GM10266 (cell line): ENCODE results near the gene EFNA4.
A peak's percentile ranks its signal among the peaks of the same experiment; 100 is the strongest.

Source experiments
- DNase-seq: peaks from one replicate; pipeline ENCODE4 v3.0.0; 2012; ENCODE audit errors: extremely low spot score
- TF ChIP-seq, protein P1 (sequence below): IDR thresholded peaks from 2 replicates; pipeline ENCODE4 v1.5.1; 2012; ENCODE audit warnings: mild to moderate bottlenecking, low read depth; ENCODE audit not compliant: control insufficient read depth, insufficient read depth; ENCODE audit errors: missing control alignments

Gene EFNA4

DNA sequence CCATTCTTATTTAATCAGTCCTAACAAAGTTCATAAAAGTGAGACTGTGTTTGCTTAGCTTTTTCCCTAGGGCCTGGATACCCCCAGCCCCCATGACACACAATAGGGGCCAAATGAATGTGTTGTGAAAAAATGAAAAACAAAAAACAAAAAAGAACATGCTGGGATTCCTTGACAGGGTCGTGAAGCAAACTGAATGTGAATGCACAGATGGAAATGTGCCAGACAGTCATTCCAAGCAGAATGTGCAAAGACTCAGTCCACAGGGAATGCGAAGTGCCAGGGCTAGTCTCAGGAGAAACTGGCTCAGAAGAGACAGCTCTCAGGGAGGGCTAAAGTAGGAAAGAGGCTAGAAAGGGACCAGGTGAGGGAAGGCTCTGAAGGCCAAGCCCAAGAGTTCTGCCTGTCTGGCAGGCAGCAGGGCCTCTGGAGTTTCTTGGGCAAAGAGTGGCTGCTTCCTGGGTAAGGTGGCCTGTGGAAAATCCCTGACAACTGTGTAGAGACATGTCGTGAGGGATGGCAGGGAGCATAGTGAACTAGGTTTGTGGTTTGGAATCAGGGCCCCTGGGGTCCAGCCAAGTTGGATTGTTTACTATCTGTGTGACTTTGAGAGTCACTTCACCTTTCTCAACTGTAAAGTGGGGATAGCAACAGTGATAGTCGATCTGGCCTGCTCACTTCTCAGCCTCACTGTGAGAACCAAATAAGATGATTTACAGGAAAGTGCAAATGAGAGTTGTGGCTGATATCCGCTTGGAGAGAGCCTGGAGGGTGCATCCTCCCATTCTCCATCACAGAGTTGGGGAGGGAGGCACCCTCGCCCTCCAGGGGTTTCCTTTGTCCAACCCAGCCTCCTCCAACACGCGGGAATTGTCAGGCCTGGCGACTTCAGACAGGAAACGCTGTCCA lies 13.6 kb upstream of the EFNA4 start:
- no peak for DNase-seq
- TF ChIP-seq, protein P1, sequence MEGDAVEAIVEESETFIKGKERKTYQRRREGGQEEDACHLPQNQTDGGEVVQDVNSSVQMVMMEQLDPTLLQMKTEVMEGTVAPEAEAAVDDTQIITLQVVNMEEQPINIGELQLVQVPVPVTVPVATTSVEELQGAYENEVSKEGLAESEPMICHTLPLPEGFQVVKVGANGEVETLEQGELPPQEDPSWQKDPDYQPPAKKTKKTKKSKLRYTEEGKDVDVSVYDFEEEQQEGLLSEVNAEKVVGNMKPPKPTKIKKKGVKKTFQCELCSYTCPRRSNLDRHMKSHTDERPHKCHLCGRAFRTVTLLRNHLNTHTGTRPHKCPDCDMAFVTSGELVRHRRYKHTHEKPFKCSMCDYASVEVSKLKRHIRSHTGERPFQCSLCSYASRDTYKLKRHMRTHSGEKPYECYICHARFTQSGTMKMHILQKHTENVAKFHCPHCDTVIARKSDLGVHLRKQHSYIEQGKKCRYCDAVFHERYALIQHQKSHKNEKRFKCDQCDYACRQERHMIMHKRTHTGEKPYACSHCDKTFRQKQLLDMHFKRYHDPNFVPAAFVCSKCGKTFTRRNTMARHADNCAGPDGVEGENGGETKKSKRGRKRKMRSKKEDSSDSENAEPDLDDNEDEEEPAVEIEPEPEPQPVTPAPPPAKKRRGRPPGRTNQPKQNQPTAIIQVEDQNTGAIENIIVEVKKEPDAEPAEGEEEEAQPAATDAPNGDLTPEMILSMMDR = no peak

DNA sequence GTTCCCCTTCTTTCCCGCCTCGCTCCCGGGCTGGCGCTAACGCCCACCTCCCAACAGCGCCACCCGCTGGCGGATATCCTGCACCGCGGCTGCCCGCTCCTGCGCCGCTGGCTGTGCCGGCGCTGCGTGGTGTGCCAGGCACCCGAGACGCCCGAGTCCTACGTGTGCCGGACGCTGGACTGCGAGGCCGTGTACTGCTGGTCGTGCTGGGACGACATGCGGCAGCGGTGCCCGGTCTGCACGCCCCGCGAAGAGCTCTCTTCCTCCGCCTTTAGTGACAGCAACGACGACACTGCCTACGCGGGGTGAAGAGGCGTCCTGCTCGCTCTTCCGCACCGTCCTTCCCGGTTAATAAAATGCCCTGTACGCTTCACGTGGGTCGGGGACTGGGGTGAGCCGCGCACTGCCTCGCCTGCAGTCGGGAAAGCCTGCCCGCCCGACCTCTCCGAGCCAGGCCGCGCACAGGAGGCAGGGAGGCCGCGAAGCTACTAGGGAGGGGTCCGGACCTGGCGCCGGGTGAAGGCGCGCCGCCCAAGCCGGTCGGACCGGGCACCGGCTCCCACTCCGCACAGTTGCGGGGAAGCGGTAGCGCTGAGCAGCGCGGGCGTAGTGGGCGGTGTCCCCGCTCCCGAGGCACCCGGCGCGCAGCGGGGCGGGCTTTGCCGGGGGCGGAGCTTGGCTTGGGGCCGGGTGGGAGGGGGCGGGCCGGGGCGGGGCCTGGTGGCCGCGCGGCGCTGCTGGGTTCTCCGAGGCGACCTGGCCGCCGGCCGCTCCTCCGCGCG lies 12.8 kb upstream of the EFNA4 start, which contains the start of gene ADAM15:
Gene ADAM15, plus strand, starts transcription at position 757 of the 782 bp plus-strand sequence. CDS start 71 bp downstream, outside the sequence.
- TF ChIP-seq, protein P1 = peak; percentile 97
- DNase-seq = peak; percentile 99

DNA sequence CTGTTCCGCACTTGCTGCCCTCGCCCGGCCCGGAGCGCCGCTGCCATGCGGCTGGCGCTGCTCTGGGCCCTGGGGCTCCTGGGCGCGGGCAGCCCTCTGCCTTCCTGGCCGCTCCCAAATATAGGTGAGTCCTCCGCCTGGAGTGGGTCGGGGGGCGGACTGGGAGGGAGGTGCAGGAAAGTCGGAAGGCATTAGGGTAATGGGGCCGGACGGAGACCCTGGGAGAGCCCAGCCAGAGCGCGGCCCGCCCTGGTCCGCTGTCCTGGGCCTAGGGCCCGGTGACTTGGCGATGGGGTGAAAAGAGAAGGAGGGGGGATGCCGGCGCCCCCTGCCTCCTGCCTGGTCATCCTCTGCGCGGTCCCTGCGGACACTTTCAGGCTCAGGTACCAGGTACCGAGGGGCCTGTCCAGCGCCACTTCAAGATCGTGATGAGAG lies 12.2 kb upstream of the EFNA4 start:
- DNase-seq = no peak
- TF ChIP-seq, protein P1 = no peak

DNA sequence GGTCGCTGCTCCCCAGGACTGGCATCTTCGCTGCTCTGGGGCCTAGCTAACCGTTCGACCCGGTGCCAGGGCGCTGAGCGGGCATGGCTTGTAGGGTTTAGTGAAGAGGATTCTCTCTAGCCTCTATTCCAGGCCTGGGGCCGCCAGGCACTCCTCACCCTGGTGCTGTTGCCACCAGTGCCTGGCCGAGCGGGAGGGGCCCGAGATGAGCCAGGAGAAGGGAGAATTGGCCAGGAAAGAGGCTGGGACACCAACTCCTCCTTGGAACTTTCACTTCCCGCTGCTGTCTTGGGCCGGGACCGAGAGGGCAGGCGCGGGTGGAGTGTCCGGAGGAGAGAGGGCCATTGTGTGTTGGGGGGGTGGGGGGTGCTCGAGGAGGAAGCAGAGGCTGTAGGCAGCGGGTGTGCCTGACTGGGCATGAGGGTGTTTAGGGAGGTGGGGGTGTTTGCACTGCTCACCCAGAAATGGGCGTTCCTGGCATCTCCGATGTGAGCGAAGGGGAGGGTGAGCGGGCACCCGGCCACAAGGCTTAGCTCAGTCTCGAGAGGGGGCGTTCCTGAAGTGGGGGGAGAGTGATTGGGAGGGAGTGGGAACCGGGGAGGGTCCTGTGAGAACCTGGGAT lies 11.7 kb upstream of the EFNA4 start:
- peak; percentile 56 for DNase-seq
- TF ChIP-seq, protein P1 = no peak

DNA sequence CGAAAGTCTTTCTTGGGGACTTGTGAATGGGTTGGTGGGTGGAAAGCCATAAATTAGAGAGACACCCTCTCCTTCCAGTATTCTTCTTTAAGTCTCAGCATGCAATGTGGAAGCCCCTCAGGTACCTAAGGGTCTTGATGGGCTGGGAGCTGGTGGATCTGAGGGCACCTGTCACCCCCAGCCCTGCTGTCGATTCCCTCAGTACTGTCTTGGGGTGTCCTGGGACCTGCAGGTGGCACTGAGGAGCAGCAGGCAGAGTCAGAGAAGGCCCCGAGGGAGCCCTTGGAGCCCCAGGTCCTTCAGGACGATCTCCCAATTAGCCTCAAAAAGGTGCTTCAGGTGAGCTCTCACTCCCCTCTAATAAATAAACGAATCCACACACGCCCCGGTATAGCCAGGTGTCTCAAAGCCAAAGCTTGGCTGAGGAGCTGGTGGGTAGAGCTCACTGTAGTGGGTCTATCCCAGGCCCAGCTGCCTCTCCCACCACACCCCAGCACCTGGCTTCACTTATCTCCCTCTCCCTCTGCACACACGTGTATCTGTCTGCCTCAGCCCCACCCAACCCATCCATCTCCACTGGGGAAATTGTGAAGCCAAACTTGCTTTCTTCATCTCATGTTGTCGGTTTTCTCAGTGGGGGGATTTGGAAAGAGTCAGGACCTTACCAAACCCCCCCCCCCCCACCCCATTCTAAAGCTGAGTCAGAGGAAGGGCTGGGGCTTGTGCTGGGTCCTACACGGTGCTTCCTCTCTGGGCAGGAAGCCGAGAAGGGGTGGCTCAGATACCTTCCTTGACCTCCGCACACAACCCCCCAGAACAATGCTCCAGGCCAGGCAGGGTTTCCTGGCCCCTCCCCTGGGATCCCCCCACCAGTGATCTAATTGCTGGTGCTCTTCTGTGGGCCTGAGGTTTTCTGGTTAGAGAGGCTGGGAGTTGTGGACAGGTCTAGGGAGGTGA lies 10.8 kb upstream of the EFNA4 start:
- DNase-seq = peak; percentile 57
- TF ChIP-seq, protein P1 = peak; percentile 55

DNA sequence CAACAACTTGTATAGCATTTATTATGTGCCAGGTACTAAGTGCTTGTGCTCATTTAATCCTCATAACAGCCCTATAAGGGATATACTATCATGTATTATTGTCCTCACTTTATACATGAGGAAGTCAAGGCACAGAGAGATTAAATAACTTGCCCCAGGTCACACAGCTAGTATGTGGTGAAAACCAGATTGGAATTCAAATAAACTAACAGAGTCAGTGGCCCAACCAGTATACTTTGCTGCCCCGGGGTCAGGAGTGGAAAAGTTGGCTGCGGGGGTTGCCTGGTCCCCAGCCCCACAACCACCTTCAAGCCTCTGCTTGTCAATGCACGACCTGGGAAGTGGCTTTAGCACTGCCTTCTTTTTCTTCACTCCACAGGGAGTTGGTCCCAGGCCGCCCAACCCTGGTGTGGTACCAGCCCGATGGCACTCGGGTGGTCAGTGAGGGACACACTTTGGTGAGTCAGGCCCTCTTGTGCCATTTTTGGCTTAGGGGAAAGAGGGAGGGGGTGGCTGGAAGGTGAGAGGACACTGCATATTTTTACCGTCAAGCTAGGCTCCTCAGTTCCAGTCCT lies 9.9 kb upstream of the EFNA4 start:
- DNase-seq = no peak
- TF ChIP-seq, protein P1 = no peak
